GOT3 (cell line): ENCODE results near the gene SMAD6.
A peak's percentile ranks its signal among the peaks of the same experiment; 100 is the strongest.

Experiments used
- DNase-seq: peaks from one replicate; lab custom pipeline; 2025; ENCODE audit warnings: mixed read lengths; lab: John Stamatoyannopoulos, UW

The SMAD6 gene

DNA sequence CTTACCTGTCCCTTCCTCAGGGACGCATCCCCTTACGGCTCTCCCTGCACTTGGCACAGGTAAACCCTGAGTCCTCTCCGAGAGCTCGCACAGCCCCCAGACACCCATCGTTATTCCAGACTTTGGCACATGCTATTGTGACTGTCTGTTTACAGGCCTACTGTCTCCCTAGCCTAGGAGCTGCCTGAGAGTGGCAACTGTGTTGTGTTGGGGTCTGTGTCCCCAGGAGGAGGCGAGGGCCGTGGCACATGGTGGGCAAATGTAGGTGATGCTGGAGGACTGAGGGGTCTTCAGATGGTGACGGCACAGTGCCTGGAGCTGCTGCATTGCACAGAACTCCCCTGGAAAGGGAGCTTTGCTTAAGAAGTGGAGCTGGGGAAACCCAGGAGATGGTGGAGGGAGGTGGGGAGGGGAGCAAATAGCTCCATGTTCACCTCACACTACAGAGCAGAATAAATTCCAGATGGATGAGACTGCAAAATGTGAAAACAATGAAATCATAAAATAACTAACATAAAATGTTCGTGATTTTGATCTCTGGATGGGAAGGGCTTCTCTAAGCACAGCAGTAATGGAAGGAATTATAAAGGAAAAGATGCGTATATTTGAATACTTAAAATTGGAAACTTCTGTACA is 96.5 kb downstream of the SMAD6 start:
- no peak for DNase-seq

DNA sequence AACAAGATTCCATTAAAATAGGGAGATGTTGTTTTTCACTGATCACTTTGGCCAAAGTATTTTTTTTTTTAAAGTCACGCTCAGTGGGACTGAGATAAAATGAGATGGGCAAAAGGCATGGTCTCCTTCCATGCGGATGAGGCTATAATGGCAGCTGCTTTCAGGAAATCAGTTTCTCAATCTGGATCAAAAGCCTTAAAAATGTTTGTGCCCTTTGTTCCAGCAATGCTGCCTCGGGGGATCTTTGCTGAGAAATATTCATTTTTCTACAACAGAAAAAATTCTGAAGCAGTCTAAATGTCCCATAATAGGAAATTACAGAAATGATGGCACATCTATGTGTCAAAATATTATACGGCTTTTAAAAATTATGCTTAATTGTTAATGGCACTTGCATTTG is 97.2 kb downstream of the SMAD6 start:
- no peak for DNase-seq

DNA sequence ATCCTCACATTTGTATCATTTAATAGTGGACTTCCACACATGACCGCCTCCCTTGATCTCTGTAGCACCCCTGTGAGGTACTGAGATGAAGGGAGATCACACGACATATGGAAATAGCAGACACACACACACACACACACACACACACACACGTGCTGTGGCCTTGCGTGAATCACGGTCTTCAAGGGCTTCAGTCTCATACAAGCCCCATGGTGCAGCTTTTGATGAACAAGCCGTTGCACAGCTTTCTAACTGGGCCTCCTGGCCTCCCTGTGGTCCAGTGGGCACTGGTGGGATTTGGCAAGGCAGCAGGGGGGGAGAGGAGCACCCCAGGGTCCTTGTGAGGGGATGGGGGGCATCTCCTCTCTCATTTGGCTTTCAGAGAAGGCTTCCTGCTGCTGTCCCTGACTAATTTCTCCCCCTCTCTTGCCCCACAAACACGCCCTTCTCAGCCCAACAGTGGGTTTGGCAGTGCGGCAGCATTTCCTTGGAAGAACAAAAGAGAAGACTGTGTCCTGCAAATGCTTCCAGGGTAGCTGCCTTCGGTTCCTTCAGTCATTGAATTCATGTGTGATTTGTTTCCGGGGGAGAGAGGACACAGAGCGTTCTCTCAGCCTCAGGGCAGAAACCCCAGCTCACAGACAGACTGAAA is 98.7 kb downstream of the SMAD6 start:
- no peak for DNase-seq

DNA sequence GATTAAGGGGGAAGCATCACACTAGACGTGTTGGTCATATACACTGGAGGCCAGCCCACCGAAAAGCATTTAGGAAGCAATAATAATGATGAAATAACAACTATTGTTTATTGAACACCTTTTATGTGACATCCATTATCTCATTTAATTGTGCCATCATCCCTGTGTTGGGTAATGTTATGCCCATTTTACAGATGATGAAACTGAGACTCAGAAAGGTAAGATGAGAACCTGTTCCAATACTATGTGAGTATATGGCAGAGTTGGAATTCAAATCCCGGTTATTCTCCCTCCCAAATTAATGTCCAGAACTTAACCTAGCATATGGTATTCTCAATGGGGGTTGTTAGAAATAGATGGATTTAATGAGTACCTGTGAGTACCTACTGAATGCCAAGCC is 99.2 kb downstream of the SMAD6 start:
- DNase-seq: no peak

DNA sequence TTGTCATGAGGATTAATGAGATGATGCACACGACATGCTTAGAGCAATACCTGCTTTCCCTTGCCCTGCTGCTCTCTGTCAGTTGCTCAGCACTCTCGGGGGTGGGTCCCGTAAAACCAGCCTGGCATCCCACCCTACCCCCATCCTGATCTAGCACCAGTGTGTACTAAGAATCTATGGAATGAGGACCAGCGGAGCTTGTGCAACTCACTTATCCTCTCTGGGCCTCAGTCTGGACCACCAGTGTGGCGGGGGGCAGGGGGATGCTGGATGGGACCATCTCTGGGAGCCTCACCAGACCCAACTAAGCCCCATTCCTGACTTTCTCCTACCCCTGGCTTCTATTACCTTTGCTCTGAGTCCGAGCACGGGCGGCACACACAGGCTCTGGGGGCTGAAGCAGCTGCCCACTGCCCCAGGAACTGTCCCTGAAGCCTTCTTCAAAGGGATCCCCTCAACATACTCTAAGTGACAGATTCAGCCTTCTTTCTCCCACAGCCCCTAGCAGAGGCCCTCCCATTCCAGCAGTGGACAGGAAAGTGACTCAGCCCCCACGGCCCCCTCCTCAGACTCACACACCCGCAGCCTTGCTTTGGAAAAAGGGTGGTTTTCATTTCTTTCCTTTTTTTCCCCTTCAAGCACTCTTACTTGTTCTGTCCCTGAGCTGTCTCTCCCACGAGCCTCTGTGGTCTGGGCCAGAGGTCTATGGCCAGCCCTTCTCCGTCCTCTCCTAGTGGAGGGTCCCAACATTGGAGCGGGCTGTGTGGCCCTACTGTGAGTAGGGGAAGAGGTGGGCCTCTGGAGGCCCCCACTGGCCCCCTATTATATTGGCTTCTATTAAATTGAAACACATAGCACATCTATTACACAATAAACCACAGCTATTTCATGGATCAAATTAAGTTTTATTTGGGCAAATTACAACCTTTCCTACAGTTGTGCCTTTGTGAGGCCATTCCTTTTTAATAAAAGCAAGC is 100.3 kb downstream of the SMAD6 start:
- no peak for DNase-seq

DNA sequence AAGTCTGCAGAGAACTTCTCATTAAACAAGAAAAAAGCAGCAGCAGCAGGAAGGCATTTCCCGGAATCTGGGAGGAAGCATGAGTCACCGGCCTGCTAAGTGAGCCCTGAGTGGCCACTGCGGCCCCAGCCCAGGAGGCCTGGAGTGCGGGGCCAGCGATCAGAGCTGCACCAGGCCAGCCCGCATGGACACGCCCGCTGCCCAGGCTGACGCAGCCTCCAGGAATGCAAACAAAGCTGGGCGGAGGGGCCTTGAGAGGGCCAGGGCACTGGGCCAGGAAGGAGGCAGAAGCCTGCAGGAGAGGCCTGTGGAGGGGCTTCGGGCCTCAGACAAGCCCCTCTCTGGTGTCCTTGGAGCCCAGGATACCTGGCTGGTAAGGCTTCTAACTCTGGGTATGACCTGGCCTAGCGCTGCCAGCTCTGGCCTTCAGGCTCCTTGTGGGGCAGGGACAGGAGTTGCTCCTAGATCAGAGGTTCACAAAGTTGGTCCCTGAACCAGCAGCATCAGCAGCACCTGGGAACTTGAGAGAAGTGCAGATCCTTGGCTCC is 101.2 kb downstream of the SMAD6 start:
- DNase-seq: peak; percentile 86

DNA sequence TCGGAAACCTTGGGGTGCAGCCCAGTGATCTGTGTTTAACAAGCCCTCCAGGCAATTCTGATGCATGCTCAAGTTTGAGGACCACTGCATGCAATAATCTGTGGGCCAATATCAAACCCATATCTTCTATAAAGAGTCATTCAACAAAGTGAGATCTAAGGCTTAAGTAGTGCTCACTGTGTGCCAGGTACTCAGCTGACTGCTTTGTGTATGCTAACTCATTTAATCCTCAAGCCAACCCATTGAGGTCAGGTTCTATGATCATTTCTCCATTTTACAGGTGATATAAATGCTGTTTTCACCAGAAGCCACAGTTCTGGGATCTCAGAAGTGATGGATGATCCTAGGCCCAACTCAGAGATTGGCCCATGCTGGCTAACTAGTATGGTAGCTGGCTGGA is 101.7 kb downstream of the SMAD6 start:
- DNase-seq: no peak

DNA sequence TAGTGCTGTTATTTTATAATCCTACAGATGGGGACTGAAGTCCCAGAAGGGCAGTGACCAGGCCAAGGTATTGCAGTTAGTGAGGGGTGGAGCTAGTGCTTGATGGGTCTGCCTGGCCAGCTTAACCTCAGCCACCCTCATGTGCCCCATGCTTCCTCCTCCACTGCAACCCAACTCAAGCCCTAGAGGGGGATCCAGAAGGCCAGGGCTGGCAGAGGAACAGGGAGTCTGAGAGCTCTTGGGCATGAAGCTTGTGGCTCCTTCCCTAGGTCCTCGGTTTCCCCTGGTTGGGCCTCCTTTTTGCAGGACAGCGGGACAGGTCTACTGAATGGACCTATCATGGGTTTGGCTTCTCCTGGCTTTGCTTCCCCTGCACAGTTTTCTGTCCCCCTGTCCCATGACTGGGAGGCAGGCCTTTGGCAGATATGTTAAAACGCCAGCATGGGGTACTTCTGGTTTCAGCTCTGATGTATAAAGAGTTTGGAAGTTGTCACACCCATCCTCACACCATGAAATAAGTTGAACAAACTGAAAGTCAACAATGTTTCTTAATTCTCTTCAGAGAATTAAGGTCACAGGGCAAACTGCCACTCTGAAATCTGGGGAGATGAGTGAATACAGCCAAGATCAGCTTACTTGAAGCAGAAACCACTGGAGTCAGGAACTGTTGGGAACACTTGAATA is 103.3 kb downstream of the SMAD6 start:
- DNase-seq: no peak

DNA sequence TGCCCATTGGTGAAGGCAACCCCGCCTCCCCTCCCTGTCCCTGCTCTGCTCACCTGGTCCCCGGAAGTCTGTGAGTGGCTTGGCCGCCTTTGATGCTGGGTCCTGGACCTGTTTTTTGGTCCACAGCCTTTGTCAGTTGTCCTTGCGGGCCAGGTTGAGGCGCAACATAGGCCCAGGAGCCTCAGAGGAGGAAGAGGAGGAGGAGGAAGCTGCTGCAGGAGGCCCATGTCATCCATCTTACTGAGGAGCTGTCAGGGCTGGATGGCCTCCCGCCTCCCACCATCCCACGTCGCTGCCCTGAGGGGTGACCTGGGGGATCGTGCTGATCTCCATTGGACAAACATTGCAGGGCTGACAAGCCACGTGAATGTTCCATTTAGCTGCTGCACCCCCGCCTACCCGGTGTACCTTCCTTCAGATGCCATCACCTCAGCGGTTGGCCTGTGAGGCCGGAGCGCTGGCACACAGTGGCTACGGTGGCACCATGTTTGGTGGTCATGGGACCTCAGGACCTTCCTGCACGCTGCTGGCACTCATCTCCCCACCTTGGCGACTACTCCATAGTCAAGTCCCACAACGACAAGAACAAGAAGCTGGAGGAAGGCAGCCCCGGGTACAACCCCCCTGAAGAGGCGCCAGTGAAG is 106.3 kb downstream of the SMAD6 start:
- DNase-seq: no peak

DNA sequence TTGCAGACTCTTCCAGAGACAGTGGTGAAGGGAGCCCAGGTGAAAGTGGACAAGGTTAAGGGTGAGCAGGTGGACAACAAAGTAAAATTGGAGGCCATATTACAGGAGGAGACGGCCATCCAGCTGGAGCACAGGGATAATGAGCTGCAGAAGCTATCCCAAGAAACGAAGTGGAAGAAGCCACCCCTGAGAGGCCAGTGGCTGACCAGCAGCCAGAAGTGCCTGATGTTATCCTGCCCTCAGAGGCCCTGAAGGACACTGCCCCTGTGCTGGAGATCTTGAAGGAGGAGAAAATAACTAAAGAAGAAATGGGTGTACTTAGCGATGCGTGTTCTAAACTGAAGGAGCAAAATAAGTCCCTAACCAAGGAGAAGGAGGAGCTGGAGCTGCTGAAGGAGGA is 107.6 kb downstream of the SMAD6 start:
- DNase-seq: no peak

DNA sequence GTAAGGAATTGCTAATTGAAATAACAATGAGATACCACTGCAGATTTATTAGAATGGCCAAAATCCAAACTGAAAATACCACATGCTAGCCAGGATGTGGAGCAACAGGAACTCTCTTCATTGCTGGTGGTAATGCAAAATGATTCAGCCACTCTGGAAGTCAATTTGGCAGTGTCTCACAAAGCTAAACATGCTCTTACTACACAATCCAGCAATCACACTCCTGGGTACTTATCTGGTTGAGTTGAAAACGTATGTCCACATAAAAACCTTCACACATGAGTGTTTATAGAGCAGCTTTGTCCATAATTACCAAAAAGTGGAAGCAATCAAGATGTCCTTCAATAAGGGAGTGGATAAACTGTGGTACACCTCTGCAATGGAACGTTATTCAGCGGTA is 113.3 kb downstream of the SMAD6 start:
- no peak for DNase-seq

DNA sequence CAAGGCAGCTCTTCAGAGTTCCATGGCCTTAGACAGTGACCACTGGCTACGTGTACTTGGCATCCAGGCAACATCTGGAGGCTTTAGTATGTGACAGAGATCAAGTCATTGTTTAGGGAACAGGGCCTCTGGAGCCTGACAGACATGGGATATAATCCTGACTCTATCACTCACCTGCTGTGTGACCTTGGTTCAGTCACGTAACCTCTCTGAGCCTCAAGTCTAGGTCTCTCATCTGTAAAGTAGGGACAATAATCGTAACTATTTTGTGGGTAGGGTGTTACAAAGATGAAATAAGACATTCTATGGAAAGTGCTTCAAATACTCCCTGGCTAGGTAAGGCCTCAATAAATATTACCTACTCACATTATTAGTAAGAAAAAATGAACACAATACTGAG is 114.2 kb downstream of the SMAD6 start:
- DNase-seq: no peak

DNA sequence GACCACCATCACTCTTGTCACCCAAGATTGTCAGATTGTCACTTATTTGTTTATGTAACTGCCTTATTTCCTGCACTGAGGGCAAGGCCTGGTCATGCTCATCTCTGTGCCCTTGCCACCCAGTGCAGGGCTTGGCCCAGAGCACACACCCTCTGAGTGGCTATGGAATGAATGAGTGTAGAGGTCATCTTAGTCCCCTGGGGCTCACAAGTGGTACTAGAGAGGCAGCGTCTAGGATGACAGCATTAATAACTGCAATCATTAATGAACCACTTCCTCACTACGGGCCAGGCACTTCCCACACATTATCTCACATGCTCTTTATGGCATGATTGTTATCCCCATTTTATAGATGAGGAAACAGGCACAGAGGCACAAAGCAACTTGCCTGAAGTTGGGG is 117.0 kb downstream of the SMAD6 start:
- no peak for DNase-seq

DNA sequence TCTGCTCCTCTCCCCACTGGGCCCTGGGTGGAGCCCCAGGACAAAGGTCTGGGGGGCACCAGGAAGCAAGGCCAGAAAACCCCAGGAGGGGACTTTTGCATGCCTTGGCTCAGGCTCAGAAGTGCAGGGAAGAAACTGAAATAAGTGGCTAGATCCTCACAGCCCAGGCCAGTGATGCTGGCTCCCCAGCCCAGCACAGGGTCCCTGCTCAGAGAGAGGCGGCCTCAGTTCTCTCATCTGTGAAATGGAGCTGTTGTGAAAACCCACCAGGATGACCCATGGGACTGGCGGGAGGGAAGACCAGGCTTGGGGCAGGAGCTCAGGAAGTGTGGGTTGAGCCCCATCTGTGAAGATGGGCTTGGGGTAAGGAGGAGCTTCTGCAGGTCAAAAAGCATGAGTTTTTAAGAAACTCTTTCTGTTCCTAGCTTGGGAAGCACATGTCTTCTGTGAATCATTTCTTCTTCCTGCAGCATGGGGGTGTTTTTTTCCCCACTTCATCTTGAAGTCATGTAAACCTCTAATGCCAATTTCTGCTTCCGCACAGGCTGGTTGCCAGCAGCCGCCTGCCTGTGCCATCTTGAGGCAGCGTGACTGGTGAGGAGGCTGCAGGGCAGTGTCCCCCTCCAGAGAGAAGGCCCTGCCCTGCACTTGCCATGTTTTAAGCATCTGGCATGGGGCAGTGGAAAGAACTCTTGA is 118.6 kb downstream of the SMAD6 start:
- no peak for DNase-seq

DNA sequence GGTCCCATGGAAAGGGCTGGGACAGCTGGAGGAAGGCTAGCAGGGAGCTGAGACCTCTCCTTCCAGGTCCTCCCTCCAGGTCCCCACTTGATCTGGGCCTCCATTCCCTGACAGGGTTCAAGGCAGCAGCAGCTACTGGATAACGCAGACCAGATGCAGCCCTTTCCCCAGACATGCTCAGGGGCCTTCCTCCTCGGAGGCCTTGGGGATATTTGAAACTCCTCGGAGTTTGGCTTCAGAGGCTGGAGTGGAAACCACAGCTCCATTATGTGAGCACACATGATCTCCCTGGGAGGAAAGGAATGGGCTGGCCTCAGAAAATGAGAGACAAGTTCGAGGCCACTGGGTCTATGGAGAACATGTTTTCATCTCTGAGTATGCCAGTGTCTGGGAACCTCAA is 119.3 kb downstream of the SMAD6 start:
- DNase-seq: no peak

DNA sequence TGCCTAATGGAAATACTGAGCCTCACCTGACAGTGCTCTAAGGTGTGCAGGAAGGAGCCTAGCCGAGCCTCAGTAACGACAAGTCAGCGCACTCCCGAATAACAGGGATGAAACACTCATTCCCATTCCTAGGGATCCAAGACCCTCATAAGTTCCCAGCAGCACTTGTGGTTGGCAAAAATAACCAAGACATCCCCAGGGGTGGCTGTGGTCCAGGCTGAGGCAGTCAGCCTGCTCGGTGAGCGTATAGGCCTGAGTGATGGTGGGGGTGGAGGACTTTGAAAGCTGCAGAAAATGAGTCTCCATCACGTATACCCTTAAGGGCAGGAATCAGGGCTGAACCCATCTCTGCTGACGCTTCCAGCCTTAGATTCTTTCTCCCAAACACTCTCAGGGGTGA is 120.1 kb downstream of the SMAD6 start:
- DNase-seq: no peak

DNA sequence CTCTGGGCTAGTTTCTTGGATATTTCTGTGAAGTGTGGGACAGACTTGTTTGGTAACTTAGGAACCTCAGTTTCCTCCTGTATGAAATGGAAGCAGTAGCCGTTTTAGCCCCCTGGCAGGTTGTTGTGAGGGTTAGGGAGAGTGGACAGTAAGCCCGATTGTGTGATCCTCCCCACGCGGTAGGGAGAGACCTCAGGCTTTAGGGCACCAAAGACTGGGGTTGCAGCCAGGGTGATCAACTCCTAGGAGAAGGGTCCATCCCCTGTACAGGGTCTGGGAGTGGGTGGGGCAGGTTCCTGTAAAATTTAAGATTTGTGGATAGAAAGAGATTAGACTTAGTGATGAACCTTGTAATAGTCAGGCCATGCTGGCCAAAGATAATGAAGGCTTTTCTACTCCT is 120.5 kb downstream of the SMAD6 start:
- DNase-seq: no peak

DNA sequence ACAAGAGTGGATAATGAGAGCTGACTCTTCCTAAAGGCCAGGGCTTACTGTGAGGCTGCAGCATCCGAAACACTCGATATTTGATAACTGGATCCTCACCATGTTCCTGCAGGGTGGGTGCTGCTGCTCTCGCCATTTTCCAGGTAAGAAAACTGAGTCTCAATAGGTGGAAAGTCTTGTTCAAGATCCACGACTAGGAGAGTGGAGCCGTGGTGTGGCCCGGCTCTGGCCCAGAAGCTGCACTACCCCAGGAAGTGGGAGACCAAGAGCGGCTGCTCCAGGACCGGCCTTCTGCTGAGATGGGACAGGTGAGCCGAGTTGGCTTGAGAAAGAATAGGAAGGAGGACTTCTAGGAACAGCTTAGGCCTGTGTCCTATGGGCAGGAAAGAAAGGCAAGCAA is 121.6 kb downstream of the SMAD6 start:
- DNase-seq: no peak

DNA sequence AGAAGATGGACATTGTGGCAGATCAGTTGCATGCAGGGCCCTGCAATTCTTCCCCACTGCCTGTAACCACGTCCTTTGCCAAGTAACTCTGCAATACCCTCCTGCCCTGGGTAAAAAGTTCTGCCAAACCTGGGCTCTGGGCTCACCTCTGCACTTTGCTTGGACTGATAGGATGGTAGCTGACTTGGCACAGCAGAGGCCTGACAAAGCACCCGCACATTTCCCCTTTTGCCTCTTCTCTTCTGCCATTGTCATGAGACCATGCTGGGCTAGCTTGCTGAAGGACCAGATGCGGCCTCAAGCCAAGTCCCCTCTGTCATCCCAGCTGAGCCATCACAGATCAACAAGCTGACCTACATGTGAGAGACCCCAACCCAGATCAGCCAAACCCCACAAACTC is 122.4 kb downstream of the SMAD6 start:
- no peak for DNase-seq

DNA sequence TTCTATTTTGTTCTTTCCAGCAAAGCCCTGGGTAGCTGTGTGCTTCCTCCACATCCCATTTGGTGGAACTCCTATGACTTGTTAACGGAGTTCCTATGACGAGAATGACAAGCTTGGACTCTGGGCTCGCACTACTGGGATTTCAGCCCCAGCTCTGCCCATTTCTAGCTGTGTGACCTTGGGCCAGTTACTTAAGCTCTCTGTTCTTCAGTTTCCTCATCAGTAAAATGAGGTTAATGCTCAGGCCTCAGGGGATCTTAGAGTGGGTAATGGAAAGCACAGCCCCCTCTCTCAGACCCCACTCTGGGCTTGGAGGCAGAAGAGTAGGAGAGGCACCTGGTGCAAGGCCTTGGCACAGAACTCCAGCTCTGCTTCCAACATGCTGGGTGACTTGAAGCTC is 123.1 kb downstream of the SMAD6 start:
- DNase-seq: no peak

DNA sequence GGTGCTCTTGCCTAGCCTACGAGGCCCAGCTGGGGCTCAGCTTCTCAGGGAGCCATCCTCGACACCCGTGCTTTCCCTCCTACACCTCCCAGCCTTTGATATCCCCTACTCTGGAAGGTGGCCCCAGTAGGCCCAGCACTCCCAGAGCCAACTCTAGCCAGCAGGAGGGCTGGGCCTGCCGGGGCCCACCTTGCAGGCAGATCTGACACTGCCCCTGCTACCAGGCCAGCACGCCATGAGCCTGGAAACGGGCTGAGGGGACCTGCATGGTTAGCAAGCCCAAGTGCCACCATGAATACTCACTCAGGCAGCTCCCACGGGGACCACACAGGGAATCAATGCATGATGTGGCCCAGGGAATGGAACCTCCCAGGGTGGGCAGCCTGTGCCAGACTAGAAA is 123.7 kb downstream of the SMAD6 start:
- no peak for DNase-seq
